Brain microvascular endothelial cell (primary cell): ENCODE measurements around the gene TMEM185A.
A peak's percentile ranks its signal among the peaks of the same experiment; 100 is the strongest.
"Not testable (repeated sequence)": the region's sequence is repeated elsewhere in the genome, so short reads cannot be mapped to it uniquely, and the experiment has no call there.

ENCODE experiments used
- DNase-seq: peaks from one replicate; pipeline ENCODE4 v3.0.0-alpha.2; 2020
- H3K27ac ChIP-seq: fragments of 250-450 bp; sonication (Bioruptor Pico); 2 replicates; pipeline ENCODE4 v1.5.1; 2020; ENCODE audit warnings: mild to moderate bottlenecking, moderate library complexity
- H3K27me3 ChIP-seq: fragments of 250-450 bp; sonication (Bioruptor Pico); replicated peaks from 2 replicates; pipeline ENCODE4 v1.5.1; 2020; ENCODE audit warnings: mild to moderate bottlenecking
- H3K36me3 ChIP-seq: fragments of 250-450 bp; sonication (Bioruptor Pico); replicated peaks from 2 replicates; pipeline ENCODE4 v1.5.1; 2020; ENCODE audit warnings: mild to moderate bottlenecking
- H3K4me3 ChIP-seq: 2 replicates; pipeline ENCODE4 v1.5.1; 2011; ENCODE audit warnings: low read depth, mild to moderate bottlenecking, control low read depth, low read length, moderate library complexity
- CTCF ChIP-seq: IDR thresholded peaks from 2 replicates; pipeline ENCODE4 v1.5.1; 2011; ENCODE audit warnings: low read depth, mild to moderate bottlenecking, moderate library complexity, low read length, control low read depth, inconsistent platforms; ENCODE audit errors: missing control alignments
- in situ Hi-C: cut with HindIII; loops from 2 replicates; pipeline ENCODE4 v1.10.0; 2017; ENCODE audit warnings: low sequenced_read_pairs, low pct_ligation_motif_present

The TMEM185A gene

GRCh38 chrX:149631234-149632165 lies at the start of gene TMEM185A:
Gene TMEM185A (minus strand): TSS chrX:149631792. CDS start chrX:149631580, 212 bp downstream.
- H3K27ac ChIP-seq: no peak within 1 kb of the TSS
- TF ChIP-seq CTCF: no peak
- H3K4me3 ChIP-seq: peak within 1 kb of the TSS; percentile 70
- DNase-seq: peak; percentile 7
- no peaks in the 10 kb centered on the region for H3K36me3 ChIP-seq
- no peaks in the 10 kb centered on the region for H3K27me3 ChIP-seq
- in situ Hi-C loops: no loop called here

GRCh38 chrX:149681182-149681581 lies 49.6 kb upstream of the TMEM185A start:
- H3K4me3 ChIP-seq: no peak overlapping the region
- TF ChIP-seq CTCF: no peak
- in situ Hi-C loops: no loop called here
- no peak for DNase-seq
- no peaks in the 10 kb centered on the region for H3K27me3 ChIP-seq
- H3K36me3 ChIP-seq: no peaks in the 10 kb centered on the region
- no peak overlapping the region for H3K27ac ChIP-seq

- H3K27ac ChIP-seq, H3K36me3 ChIP-seq, in situ Hi-C loops, DNase-seq, H3K27me3 ChIP-seq, H3K4me3 ChIP-seq: not testable (repeated sequence)
Observed at GRCh38 chrX:149679164-149679678, 47.6 kb upstream of the TMEM185A start.

GRCh38 chrX:149675554-149675953 lies 44.0 kb upstream of the TMEM185A start:
- DNase-seq, in situ Hi-C loops, H3K36me3 ChIP-seq, H3K27ac ChIP-seq, H3K4me3 ChIP-seq, H3K27me3 ChIP-seq: not testable (repeated sequence)

GRCh38 chrX:149675088-149675487 lies 43.5 kb upstream of the TMEM185A start:
- in situ Hi-C loops, H3K27ac ChIP-seq, H3K36me3 ChIP-seq, H3K27me3 ChIP-seq, H3K4me3 ChIP-seq, DNase-seq: not testable (repeated sequence)

- H3K36me3 ChIP-seq, H3K4me3 ChIP-seq, H3K27me3 ChIP-seq, H3K27ac ChIP-seq, in situ Hi-C loops, DNase-seq: not testable (repeated sequence)
Observed at GRCh38 chrX:149660613-149661012, 29.0 kb upstream of the TMEM185A start.

- H3K27ac ChIP-seq, H3K4me3 ChIP-seq, H3K27me3 ChIP-seq, in situ Hi-C loops, DNase-seq, H3K36me3 ChIP-seq: not testable (repeated sequence)
Observed at GRCh38 chrX:149656260-149656884, 24.8 kb upstream of the TMEM185A start.

- Histone ChIP-seq H3K27ac (no peak overlapping the region), H3K27me3 (no peaks in the 10 kb centered on the region), H3K4me3 (no peak overlapping the region), H3K36me3 (no peaks in the 10 kb centered on the region)
- no peak for TF ChIP-seq CTCF
- in situ Hi-C loops: no loop called here
- DNase-seq: no peak
Observed at GRCh38 chrX:149652232-149652981, 20.8 kb upstream of the TMEM185A start.
